HG02970 (cell line): ENCODE measurements around the gene DENND2C.
"Not testable (repeated sequence)": the region's sequence is repeated elsewhere in the genome, so short reads cannot be mapped to it uniquely, and the experiment has no call there.

Experiments used
- ATAC-seq: cut with Tn5 transposase; IDR thresholded peaks from one replicate; pipeline ENCODE4 v1.9.1; 2021; ENCODE audit warnings: mild to moderate bottlenecking, moderate library complexity, moderate number of reproducible peaks; ENCODE audit not compliant: unreplicated experiment, low FRiP score

Gene DENND2C

DNA sequence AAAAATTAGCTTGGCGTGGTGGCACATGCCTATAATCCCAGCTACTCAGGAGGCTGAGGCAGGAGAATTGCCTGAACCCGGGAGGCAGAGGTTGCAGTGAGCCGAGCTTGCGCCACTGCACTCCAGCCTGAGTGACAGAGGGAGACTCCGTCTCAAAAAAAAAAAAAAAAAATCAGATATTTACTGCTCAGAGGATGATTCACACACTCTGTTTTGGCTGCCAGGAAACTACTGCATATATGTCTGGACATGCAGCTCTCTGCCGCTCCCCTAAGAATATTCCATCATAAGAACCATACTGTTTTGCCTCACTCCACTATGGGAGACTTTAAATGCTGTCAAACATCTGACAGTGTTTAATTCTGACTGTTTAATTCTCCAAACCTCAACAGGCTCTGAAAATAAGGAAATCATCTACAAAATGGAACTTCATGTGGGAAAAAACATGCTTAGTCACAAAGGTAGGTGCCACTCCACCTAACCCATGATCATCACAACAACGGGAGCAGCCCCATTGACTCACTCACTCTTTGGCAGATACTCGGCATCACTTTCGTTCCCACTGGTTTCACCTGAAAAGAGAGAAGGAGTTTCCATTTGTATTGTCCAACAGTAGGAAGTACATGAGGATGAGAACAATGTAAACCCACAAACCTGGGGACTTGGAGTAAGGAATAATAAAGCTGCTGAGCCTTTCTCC, 59.2 kb downstream of the DENND2C start:
- no peak for ATAC-seq

- no peak for ATAC-seq
Observed at GRCh38 chr1:114609826-114610225, 60.0 kb downstream of the DENND2C start.

DNA sequence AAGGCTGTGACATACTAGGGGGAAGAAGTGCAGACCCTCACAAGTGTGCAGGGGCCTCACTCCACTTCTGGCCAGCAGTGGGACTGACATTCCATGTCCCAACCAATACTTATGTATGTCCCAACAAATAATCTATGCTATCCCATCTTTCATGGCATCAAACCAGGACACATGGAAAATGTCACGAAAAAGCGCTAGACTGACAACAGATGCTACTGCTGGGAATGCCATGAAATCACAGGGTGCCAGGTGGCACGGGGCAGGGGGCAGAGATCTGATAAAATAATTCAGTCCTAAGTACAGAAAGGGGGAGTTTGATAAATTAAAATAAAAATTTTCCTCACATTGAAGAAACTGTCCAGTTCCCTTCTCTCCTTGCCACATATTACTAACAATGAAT, 60.8 kb downstream of the DENND2C start:
- no peak for ATAC-seq

DNA sequence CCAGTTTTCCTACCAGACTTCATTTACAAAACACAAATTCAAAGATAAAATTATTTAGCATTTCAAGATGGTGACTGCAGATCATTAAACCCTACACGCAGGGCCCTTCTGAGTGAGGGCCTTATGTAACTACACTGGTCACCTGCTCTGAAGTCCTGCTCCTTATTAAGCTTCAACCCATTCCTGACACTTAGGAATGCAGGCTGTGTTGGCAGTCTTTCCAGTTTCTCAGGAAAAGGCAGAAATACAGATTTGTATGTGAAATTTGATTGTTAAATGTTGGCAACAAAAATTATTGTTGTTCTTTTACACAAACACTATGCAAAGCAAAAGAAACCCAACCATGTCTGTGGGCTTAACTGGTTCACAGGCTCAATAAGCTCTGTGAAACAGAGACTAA, 62.6 kb downstream of the DENND2C start:
- ATAC-seq: no peak

GRCh38 chr1:114597949-114598348, 71.9 kb downstream of the DENND2C start:
- no peak for ATAC-seq

DNA sequence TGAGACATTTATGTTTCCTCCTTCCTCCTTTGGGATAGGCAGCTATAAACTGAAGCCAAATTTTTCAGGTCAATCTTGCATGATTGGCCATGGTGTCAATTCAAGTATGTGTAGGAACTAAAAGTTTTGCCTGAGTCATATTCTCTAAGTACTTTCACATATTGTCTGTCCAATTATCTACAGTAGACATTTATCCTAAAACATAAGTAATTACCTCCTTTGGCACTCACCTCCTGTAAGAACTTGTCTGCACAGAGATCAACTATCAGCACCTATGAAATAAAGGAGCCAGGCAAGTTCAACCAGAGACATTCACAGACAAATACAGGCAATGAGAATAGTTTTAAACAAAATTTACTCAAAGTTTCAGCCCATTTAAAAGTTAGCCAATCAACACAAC, 74.2 kb downstream of the DENND2C start:
- ATAC-seq: no peak

DNA sequence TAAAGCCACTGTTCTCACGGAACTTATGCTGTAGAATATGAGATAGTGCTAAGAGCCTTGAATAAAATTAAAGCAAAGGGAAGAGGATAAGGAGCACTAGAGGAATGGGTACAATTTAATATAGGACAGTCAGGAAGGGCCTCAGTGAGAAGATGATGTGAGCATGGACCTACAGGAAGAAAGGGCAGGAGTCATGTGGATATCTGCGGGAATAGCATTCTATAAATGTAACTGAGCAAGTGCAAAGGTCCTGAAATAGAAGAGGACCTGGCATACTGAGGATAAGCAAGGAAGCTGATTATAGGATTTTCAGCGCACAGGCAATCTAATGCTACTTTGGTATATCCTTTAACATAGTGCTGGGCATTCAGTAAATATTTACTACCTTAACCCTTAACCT, 75.8 kb downstream of the DENND2C start:
- ATAC-seq: no peak

GRCh38 chr1:114589122-114589521, 80.7 kb downstream of the DENND2C start:
- ATAC-seq: no peak

GRCh38 chr1:114588196-114588689, 81.6 kb downstream of the DENND2C start:
- no peak for ATAC-seq

DNA sequence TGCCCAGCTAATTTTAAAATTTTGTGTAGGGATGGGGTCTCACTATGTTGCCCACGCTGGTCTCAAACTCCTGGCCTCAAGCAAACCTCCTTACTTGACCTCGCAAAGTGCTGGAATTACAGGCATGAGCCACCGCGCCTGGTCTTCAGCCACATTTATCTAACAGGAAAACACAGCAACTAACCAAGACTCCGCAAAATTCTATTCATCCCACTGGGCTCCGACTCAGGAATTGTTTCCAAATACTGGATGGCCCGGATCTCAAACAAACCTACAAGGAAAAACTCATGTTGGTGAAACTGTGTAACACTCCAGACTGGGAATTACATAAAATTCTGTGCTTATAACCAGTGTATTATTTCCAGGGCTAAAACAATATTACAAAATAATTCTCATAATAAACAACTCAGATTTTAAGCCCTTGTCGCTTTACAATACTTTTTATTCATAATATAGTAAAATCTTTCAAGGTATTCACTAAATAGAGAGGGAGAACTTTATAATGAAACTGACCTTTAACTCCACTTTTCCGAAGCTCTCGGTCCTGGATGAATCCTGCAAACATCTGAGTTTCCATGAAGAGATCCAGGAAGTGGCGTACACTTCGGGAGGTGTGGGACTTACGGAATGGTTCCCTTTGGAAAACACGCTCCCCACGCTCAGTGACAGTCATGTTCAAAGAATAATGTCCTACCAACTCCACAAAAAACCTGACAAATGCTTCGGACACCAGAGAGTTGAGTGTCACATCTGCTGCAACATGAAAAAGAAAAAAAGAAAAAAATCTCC, 82.5 kb downstream of the DENND2C start:
- no peak for ATAC-seq

DNA sequence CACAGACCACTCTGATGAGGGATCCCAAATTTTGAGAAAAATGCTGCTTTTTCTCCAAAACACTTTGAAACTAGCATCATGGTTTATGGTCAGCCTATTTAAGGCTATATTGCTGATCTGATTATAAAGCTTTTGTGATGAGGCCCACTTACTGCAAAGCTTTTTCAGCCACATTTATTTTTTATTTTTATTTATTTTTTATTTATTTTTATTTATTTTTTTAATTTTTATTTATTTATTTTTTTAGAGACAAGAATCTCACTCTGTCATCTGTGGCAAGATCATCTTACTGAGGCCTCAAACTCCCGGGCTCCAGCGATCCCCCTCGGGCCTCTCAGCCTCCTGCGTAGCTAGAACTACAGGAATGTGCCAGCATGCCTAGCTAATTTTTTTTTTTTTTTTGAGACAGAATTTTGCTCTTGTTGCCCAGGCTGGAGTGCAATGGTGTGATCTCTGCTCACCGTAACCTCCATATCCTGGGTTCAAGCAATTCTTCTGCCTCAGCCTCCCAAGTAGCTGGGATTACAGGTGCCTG, 83.3 kb downstream of the DENND2C start:
- no peak for ATAC-seq

DNA sequence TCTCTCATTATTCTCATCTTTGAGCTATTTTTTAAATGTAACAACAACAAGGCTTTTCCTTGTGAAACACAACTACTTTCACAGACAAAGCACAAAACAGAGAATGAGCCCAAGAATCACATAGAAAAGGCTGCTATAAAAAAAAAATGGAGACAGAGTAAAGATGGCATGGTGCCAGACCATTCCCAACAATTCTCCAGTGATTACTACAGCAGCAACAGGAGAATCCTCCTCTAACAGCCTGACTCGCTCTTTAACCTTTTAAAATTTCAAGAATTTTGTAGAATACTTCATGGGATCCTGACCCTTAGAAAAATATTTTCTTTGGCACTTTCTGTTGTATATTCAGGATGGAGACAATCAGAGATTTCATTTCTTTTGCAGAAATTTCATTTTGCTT, 84.6 kb downstream of the DENND2C start:
- ATAC-seq: no peak

GRCh38 chr1:114581335-114582287, 88.2 kb downstream of the DENND2C start, which contains the start of gene BCAS2:
TSS of gene BCAS2 (minus strand) at chr1:114581615. CDS start at chr1:114581591, 24 bp downstream.
- ATAC-seq: peak; percentile 99

- no peak for ATAC-seq
Observed at GRCh38 chr1:114574365-114574764, 95.5 kb downstream of the DENND2C start.

- no peak for ATAC-seq
Observed at GRCh38 chr1:114564141-114564540, 105.7 kb downstream of the DENND2C start.

DNA sequence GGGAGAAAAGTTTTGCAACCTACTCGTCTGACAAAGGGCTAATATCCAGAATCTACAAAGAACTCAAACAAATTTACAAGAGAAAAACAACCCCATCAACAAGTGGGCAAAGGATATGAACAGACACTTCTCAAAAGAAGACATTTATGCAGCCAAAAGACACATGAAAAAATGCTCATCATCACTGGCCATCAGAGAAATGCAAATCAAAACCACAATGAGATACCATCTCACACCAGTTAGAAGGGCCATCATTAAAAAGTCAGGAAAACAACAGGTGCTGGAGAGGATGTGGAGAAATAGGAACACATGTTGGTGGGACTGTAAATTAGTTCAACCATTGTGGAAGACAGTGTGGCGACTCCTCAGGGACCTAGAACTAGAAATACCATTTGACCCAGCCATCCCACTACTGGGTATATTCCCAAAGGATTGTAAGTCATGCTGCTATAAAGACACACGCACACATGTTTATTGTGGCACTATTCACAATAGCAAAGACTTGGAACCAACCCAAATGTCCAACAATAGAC, 106.8 kb downstream of the DENND2C start:
- ATAC-seq: not testable (repeated sequence)

DNA sequence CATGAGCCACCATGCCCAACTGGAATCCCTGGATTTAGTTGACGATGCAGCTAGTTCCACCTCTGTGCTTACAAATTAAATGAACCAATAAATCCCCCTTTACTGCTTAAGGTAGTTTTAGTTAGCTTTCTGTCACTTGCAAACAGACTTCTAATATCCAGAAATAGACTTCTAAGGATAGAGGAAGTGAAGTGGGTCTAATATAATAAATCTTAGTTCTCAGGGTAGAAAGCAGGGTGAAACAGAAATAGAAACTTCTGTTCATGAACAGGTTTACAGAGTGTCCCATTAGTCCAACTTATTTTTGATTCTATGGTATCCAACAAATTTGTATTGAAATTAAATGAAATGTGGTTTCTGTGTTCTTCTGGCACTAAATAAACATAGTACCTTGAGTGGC, 108.5 kb downstream of the DENND2C start:
- ATAC-seq: no peak

GRCh38 chr1:114559356-114559755, 110.5 kb downstream of the DENND2C start:
- ATAC-seq: no peak

- ATAC-seq: no peak
Observed at GRCh38 chr1:114558544-114558943, 111.3 kb downstream of the DENND2C start.

- ATAC-seq: no peak
Observed at GRCh38 chr1:114554577-114554976, 115.3 kb downstream of the DENND2C start.
